Fibroblast of upper back skin (primary cell): ENCODE data around the gene TBC1D14.
"Not testable (repeated sequence)": the region's sequence is repeated elsewhere in the genome, so short reads cannot be mapped to it uniquely, and the experiment has no call there.

Experiments
- DNase-seq: peaks from one replicate; pipeline ENCODE4 v3.0.0-alpha.2; 2013

TBC1D14 gene

DNA sequence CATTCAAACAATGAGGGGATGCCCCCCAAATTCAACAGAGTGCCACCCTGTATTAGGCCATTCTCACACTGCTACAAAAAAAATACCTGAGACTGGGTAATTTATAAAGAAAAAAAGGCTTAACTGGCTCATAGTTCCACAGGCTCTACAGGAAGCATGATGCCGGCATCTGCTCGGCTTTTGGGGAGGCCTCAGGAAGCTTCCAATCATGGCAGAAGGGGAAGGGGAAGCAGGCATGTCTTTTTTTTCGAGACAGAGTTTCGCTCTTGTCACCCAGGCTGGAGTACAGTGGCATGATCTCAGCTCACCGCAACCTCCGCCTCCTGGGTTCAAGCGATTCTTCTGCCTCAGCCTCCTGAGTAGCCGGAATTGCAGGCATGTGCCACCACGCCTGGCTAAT, 18.7 kb upstream of the TBC1D14 start:
- not testable (repeated sequence) for DNase-seq

- DNase-seq = no peak
Observed at GRCh38 chr4:6891436-6892170, 18.0 kb upstream of the TBC1D14 start.

GRCh38 chr4:6892190-6892908, 17.3 kb upstream of the TBC1D14 start:
- peak; percentile 60 for DNase-seq

- no peak for DNase-seq
Observed at GRCh38 chr4:6892909-6893202, 16.8 kb upstream of the TBC1D14 start.

- DNase-seq = peak; percentile 45
Observed at GRCh38 chr4:6893449-6894085, 16.1 kb upstream of the TBC1D14 start.

DNA sequence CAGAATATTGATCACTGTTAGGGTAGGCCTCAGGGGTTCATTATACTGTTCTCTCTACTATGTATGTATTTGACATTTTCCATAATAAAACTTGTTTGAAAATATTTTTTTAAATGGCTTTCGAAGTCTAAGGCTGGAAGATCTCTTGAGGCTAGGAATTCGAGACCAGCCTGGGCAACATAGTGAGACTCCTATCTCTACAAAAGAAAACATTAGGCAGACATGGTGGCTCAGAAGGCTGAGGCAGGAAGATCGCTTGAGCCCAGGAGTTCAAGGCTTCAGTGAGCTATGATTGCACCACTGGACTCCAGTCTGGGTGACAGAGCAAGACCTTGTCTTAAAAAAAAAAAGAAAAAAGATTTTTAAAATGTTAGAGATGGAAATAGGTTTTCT, 15.5 kb upstream of the TBC1D14 start:
- no peak for DNase-seq

DNA sequence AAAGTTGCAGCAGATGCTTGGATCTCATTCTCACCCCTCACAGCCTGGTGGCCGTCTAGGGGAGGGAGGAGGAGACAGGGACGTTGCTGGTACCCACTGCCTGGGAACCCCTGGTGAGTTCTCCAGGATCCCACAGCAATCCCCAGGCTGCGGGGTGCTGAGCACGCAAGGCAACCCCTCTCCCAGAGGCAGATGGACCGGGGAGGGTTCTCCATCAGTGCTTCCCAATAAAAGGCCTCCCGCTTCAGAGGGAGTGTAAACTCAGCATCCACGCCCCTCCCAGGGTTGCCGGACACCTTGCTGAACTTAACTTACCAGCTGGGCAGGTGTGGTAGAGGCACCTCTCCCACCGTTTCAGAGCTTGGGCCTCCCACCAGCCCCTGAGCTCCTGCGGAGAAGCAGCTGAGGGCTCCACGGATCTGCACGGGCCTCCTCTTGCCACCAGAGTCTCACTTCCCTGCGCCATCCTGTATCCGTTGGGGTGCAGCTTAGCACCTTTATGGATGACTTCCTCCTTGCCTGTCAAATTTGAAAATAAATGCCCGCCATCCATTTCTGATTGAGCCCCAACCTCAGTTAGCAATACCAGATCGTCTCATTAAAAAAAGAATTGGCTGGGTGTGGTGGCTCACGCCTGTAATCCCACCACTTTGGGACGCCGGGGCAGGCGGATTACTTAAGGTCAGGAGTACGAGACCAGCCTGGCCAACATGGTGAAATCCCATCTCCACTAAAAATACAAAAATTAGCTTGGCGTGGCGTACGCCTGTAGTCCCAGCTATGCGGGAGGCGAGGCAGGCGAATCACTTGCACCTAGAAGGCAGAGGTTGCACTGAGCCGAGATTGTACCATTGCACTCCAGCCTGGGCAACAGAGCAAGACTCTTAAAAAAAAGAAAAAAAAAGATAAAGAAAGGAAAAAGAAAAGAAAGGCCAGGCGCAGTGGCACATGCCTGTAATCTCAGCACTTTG, 14.8 kb upstream of the TBC1D14 start:
- no peak for DNase-seq

DNA sequence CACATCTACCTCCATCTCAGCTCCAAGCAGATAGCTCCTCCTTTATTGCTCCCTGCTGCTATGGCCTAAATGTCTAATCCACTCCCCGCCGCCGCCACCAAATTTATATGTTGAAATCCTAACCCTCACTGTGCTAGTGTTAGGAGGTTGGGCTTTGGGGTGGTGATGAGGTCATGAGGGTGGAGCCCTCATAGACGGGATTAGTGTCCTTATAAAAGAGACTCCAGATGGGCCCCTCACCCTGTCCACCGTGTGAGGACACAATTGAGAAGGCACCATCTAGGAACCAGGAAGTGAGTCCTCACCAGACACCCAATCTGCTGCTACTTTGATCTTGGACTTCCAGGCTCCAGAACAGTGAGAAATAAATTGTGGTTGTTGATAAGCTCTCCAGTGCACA, 13.6 kb upstream of the TBC1D14 start:
- no peak for DNase-seq

- DNase-seq = no peak
Observed at GRCh38 chr4:6898763-6899162, 10.9 kb upstream of the TBC1D14 start.

- DNase-seq = no peak
Observed at GRCh38 chr4:6900181-6900812, 9.3 kb upstream of the TBC1D14 start.

- no peak for DNase-seq
Observed at GRCh38 chr4:6900956-6901355, 8.7 kb upstream of the TBC1D14 start.

DNA sequence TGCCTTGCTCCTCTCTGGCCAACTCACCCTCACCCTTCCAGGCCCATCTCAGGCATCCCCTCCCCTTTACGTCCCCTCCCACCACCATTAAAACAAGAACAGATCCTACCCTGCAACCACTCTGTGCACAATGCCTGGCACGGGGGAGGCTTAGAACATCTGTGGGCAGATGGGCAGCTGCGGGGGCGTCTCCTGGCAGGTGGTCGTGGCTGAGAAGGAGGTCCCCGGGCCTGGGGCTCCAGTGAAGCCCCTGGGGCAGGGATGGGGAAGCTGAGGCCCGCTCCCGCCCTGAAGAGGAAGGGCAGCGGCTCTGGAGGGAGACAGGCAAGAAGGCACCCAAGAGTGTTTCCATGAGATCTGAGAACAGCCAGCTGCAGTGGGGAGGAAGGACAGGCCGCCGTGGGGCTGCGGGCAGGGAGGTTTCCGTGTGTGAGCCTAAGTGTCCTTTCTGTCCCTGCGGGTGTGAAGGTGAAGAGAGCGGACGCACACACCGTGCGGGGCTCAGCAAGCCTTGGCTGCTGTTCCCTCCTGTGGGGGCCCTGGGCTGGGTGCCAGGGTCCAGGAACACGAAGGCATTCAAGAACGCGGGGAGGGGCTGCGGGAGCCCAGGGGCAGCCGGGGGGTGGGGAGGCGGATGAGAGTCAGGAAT, 7.8 kb upstream of the TBC1D14 start:
- no peak for DNase-seq

DNA sequence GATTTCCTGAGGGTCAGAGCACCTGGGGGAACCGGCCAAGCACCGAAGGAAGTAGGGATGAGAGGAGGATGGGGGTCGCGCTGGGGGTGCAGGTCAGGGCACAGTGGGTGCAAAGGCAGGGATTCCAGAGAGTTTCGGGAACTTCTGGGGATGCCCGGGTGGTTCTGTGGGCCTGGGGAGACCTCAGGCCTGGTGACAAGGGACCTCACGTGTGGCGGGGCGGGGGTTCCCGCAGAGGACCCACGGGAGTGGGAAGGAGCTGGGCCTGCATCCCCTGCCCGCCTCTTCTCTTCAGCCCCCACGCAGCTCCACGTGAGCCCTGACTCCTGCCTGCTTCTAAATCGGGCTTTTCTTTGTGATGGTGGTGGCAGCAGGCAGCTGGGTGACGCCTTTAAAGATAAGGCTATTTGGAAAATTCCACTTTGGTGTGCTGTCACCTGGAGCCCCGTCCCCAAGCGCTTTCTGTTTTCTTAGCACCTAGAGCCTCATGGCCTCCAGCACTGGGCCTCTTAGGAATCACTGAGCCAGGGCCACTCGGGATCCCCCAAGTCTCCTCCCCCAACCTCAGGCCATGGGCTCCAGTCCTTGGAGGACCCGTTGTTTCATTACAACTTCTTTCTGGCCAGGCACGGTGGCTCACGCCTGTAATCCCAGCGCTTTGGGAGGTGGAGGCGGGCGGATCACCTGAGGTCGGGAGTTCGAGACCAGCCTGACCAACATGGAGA, 7.1 kb upstream of the TBC1D14 start:
- no peak for DNase-seq

- DNase-seq = no peak
Observed at GRCh38 chr4:6905516-6906445, 3.8 kb upstream of the TBC1D14 start.

DNA sequence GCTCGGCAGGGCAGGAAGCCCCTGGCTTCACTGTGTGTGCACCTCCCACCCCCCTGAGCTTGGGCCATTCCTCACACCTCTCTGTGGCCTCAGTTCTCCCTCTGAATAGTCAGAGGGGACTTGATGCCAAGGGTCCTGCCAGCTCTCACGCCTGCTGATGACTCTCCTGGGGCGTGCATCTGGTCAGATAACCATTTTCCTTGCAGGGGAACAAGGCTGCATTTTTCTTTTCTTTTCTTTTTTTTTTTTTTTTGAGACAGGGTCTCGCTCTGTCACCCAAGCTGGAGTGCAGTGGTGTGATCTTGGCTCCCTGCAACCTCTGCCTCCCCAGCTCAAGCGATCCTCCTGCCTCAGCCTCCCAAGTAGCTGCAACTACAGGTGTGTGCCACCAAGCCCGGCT, 3.1 kb upstream of the TBC1D14 start:
- DNase-seq = not testable (repeated sequence)

DNA sequence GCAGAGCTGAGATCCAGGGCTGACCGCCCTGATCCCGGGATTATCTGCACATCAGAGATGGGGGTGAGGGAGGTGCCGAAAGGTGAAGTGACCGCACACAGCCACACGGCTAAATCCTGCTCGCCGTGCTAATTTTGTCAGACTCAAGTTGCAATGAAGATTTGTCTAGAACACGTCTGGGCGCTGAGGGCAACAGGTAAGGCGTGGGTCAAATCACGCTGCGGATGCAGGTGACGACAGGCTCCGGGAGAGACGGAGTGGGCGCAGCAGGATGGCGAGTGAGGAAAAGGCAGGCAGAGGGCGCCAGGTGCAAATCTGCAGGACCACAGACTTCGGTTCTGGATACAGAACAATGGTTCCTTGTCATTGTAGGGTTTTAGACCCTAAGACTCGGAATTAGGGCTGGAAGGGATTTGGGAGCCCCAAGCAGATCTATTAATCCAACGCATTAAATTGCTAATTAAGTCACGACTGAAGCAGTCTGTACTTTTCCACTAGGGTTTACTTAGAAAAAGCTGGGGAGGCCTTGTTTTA, 1.9 kb upstream of the TBC1D14 start:
- no peak for DNase-seq

DNA sequence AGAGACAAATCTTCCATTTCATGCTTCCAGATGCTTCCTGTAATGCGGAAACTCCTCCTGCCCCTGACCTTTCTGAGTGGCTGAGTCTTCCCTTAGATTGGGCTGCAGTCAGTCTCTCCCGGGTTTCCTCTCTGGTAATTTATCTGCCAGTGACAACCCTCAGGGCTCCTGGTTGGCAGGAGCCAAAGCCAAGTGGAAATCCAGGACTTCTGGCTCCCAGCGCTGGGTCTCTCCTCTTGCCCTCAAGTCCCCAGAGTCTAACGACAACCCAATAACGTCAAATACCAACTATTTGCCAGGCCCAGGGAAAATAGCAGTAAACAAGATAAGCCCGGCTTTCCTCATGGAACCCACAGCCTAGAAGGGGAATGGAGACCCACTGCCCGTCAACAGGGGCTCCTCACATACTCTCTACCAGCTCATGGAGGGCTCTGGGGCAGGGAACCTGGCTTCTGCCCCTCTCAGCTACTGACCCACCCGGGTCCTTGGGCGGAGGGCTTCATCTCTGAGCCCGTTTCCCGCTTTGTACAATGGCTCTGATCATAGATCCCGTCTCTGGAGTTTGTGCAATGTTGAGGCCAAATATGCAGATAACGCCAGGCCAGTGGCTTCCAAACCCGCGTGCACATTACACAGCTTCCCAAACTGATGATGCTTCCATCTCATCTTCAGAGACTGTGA, 1.1 kb upstream of the TBC1D14 start:
- DNase-seq = no peak

- DNase-seq = no peak
Observed at GRCh38 chr4:6909970-6910339, 329 bp downstream of the TBC1D14 start.

- DNase-seq = no peak
Observed at GRCh38 chr4:6910340-6910959, 824 bp downstream of the TBC1D14 start.
